ENCODE results near the gene LNPEP. TPM values are rescaled to one million over a fixed set of nuclear protein-coding genes. Genes with fewer than 3 reads are reported as not detected.

Gene LNPEP
- total and polyA plus RNA-seq, 2 of the 4 experiments (the other 2 are of a cell fraction): 3.6 to 27.4 TPM

DNA sequence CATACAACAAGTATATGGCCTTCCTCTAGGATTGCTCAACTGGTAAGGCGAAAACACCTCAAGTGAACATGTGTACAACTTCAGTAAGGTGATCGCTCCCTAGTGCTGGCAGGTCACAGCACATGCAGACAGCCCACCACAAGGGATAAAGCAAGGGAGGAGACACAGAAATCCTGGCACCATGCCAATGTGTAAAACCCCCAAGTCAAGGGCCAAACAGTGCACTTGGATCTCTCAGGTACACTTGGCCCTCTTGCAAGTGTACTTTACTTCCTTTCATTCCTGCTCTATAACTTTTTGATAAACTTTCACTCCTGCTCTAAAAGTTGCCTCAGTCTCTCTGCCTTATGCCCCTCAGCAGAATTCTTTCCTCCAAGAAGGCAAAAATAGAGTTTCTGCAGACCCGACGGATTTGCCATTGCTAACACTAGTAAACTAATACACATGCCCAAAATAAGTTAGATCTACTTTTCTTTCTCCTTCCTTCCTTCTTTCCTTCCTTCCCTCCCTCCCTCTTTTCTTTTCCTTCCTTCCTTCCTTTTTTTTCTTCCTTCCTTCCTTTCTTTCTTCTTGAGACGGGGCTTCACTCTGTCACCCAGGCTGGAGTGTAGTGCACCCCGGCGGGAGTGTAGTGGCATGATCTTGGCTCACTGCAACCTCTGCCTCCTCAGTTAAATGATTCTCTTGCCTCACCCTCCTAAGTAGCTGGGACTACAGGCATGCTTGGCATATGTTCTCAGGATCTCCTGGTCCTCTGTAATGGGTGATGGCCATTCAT lies 6.8 kb upstream of the LNPEP start:
- H3K27ac ChIP-seq (ENCODE audit: insufficient read depth, low read length): no peak overlapping the region
- H2BK20ac ChIP-seq (ENCODE audit: low read depth, low read length): no peak overlapping the region
- H2AK5ac ChIP-seq (ENCODE audit: low read depth, low read length): no peak overlapping the region
- DNase-seq: no peak
- no peak overlapping the region for H3K4ac ChIP-seq (ENCODE audit: low read depth, low read length)
- no peak overlapping the region for H3K14ac ChIP-seq (replicated peaks; ENCODE audit: low read depth, low read length)
- peaks cover under 1% of the 10 kb centered on the region; the same call in 1 of the 2 replicates for H3K4me1 ChIP-seq (ENCODE audit: control insufficient read depth, insufficient read depth, low read length)
- no peak overlapping the region for H3K4me3 ChIP-seq (ENCODE audit: insufficient read depth, low read depth, low read length)
- intact Hi-C loops (cut with micrococcal nuclease): no loop called here
- no peak overlapping the region for H3K4me2 ChIP-seq (ENCODE audit: low read depth, low read length)
- no peak overlapping the region for H2BK5ac ChIP-seq (ENCODE audit: low read depth, low read length, poor library complexity, severe bottlenecking)
- H4K5ac ChIP-seq (ENCODE audit: low read depth, low read length): no peak overlapping the region
- no peak overlapping the region for H2AFZ ChIP-seq (replicated peaks; ENCODE audit: low read length, poor library complexity)
- no peak for ATAC-seq (ENCODE audit: low read depth)
- no peak overlapping the region for H2AK9ac ChIP-seq (replicated peaks; ENCODE audit: low read depth, low read length, poor library complexity)
- H3K79me1 ChIP-seq (ENCODE audit: low read depth in 1 of 2, low read length in 2 of 2): peaks cover 0 to 11% of the 10 kb centered on the region in 2 experiments; a peak in 2 of 4 replicates
- H3K36me3 ChIP-seq (ENCODE audit: control insufficient read depth, insufficient read depth, low read length): no peaks in the 10 kb centered on the region
- H2BK15ac ChIP-seq (ENCODE audit: low read depth, low read length): no peak overlapping the region
- no peak overlapping the region for H3K23ac ChIP-seq (ENCODE audit: low read depth, low read length)
- dilution Hi-C loops (cut with HindIII; ENCODE audit: low sequenced_read_pairs, unreplicated experiment): no loop called here
- ChIA-PET POLR2A (ENCODE audit: unreplicated experiment) (no interaction called here), CTCF (interaction anchor here (0.7 kb wide), 1 partner anchor 235 kb away, joined by 6 read pairs; no protein-coding TSS in a partner anchor)
- no TSS peak for BruUV-seq (replicated peaks)
- H3K27me3 ChIP-seq (ENCODE audit: control insufficient read depth, insufficient read depth, low read length): no peaks in the 10 kb centered on the region
- no peak overlapping the region for H2BK120ac ChIP-seq (ENCODE audit: low read depth, low read length)
- no peak overlapping the region for H4K8ac ChIP-seq (ENCODE audit: low read depth in 2 of 2, low read length in 2 of 2)
- H3K56ac ChIP-seq (ENCODE audit: extremely low read depth, insufficient read depth, low read length): no peak overlapping the region
- no peaks in the 10 kb centered on the region for H4K20me1 ChIP-seq (ENCODE audit: insufficient read depth, low read length)
- 80% methylated on average over 2 of the region's 7 CpGs; no CpG with 5 or more reads in 1 of the 2 experiments for WGBS, 2 experiments (ENCODE audit: extremely low coverage in 2 of 2, insufficient read length in 1 of 2)
- H3K9me1 ChIP-seq (ENCODE audit: insufficient read depth, low read length): no peaks in the 10 kb centered on the region; the same call in 1 of the 2 replicates
- H3K9ac ChIP-seq (ENCODE audit: low read depth, low read length): no peak overlapping the region
- H4K91ac ChIP-seq (ENCODE audit: insufficient read depth, low read depth, low read length): no peak overlapping the region
- in situ Hi-C loops (cut with MboI; ENCODE audit: low sequenced_read_pairs): no loop called here
- no peak overlapping the region for H3K18ac ChIP-seq (ENCODE audit: low read depth, low read length)
- no peaks in the 10 kb centered on the region for H3K9me3 ChIP-seq (ENCODE audit: control insufficient read depth, insufficient read depth, low read length)
- TF ChIP-seq BHLHE40 (IDR thresholded peaks at IDR 0.05; ENCODE audit: low read depth, low read length): no peak
- TF ChIP-seq SMC3 (IDR thresholded peaks at IDR 0.05; ENCODE audit: low read depth, low read length): no peak
- no peak for TF ChIP-seq RAD21 (IDR thresholded peaks at IDR 0.05; ENCODE audit: low read length)
- TF ChIP-seq, protein P1, sequence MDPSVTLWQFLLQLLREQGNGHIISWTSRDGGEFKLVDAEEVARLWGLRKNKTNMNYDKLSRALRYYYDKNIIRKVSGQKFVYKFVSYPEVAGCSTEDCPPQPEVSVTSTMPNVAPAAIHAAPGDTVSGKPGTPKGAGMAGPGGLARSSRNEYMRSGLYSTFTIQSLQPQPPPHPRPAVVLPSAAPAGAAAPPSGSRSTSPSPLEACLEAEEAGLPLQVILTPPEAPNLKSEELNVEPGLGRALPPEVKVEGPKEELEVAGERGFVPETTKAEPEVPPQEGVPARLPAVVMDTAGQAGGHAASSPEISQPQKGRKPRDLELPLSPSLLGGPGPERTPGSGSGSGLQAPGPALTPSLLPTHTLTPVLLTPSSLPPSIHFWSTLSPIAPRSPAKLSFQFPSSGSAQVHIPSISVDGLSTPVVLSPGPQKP (IDR thresholded peaks at IDR 0.05; ENCODE audit: borderline replicate concordance, low read depth, low read length): no peak
- no peak for TF ChIP-seq MAZ (IDR thresholded peaks at IDR 0.05; ENCODE audit: borderline replicate concordance, low read depth, low read length)
- no peak for TF ChIP-seq MAFK (IDR thresholded peaks at IDR 0.05; ENCODE audit: low read depth, low read length)
- TF ChIP-seq RCOR1 (IDR thresholded peaks at IDR 0.05; ENCODE audit: insufficient replicate concordance, low read length): no peak
- TF ChIP-seq, protein P2, sequence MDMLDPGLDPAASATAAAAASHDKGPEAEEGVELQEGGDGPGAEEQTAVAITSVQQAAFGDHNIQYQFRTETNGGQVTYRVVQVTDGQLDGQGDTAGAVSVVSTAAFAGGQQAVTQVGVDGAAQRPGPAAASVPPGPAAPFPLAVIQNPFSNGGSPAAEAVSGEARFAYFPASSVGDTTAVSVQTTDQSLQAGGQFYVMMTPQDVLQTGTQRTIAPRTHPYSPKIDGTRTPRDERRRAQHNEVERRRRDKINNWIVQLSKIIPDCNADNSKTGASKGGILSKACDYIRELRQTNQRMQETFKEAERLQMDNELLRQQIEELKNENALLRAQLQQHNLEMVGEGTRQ (IDR thresholded peaks at IDR 0.05; ENCODE audit: low read depth, low read length): no peak
- TF ChIP-seq NFE2L2 (IDR thresholded peaks at IDR 0.05; ENCODE audit: low read depth, low read length): no peak
- TF ChIP-seq MXI1 (IDR thresholded peaks at IDR 0.05; ENCODE audit: borderline replicate concordance, low read depth, low read length): no peak
- TF ChIP-seq CEBPB (IDR thresholded peaks at IDR 0.05; ENCODE audit: low read depth, low read length): no peak
- no peak for TF ChIP-seq CHD1 (IDR thresholded peaks at IDR 0.05; ENCODE audit: low read depth, low read length)
- TF ChIP-seq POLR2A (IDR thresholded peaks at IDR 0.05; ENCODE audit: low read depth, low read length): no peak
- no peak for TF ChIP-seq RFX5 (IDR thresholded peaks at IDR 0.05; ENCODE audit: low read depth, low read length)
- TF ChIP-seq FOS (IDR thresholded peaks at IDR 0.05; ENCODE audit: low read depth, low read length): no peak
